Keratinocyte (primary cell): ENCODE measurements around the gene RSKR.

Experiments used
- CTCF ChIP-seq, 3 experiments: IDR thresholded peaks in 1 of 3; conservative IDR thresholded peaks in 1 of 3; optimal IDR thresholded peaks in 1 of 3; 2 replicates in 2 of 3; 3 replicates in 1 of 3; pipeline versions ENCODE3 to v1.5.1; 2011; ENCODE audit warnings: low read length in 3 of 3, mild to moderate bottlenecking in 3 of 3, moderate library complexity in 2 of 3, control low read depth in 1 of 3, inconsistent platforms in 1 of 3; ENCODE audit not compliant: insufficient read depth in 2 of 3; ENCODE audit errors: extremely low read depth in 1 of 3
- EZH2 ChIP-seq: IDR thresholded peaks from one replicate; pipeline ENCODE4 v1.6.1; 2012; ENCODE audit warnings: inconsistent platforms, mild to moderate bottlenecking, low read length, moderate library complexity

- TF ChIP-seq CTCF (optimal IDR thresholded peaks at IDR 0.05 in 1 of 3, IDR thresholded peaks at IDR 0.05 in 1 of 3, conservative IDR thresholded peaks at IDR 0.05 in 1 of 3; ENCODE audit: extremely low read depth in 1 of 3, insufficient read depth in 2 of 3, low read length in 3 of 3) (no peak), EZH2 (no peak)
Observed at GRCh38 chr17:28613931-28614381, at the start of gene RSKR.
